Raji (cell line): ENCODE results near the gene FCAMR.

Experiments
- POLR2A ChIP-seq: IDR thresholded peaks from 2 replicates; pipeline ENCODE4 v1.6.1; 2011; ENCODE audit warnings: low read depth, low read length, control low read depth; ENCODE audit not compliant: insufficient read depth

The FCAMR gene, protein sequence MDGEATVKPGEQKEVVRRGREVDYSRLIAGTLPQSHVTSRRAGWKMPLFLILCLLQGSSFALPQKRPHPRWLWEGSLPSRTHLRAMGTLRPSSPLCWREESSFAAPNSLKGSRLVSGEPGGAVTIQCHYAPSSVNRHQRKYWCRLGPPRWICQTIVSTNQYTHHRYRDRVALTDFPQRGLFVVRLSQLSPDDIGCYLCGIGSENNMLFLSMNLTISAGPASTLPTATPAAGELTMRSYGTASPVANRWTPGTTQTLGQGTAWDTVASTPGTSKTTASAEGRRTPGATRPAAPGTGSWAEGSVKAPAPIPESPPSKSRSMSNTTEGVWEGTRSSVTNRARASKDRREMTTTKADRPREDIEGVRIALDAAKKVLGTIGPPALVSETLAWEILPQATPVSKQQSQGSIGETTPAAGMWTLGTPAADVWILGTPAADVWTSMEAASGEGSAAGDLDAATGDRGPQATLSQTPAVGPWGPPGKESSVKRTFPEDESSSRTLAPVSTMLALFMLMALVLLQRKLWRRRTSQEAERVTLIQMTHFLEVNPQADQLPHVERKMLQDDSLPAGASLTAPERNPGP

DNA sequence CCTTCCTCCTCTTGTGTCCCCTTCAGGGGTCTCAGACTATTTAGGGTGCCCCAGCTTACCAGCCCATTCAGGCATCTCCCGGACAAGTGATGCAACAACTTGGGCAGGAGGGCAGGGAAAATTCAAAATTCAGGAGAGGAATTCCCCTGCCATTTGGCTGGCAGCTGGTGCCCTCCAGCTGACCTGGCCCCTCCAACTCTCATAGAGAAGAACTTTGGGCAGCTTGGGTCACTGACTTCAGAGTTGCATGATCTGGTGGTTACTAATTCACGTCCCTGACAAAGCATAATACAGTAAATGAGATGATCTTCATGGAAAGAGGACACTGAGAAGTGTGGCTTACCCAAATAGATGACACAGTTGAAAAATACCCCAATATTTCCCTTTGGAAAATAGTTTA, at the start of gene FCAMR:
Gene FCAMR (minus strand): TSS at position 15 of the 400 bp plus-strand sequence. CDS start 335 bp downstream, outside the sequence.
- TF ChIP-seq POLR2A: no peak

DNA sequence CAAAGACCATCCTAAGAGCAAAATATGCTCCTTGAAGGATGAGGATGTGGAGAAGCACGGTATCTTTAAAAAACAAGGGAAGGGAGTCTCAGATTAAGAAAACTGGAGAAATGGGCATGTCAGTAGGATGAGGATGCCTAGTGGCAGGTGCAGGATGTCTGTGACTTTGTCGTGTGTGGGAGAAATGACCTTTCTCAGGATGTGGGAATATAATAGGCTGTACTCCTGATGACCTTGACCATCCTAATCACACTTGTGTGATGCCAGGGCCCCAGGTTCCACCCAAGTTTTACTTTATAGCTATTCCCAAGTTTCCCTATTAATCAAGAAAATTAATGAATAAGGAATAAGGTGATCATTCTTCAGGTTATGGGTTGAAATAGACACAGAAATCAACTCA, 49.4 kb upstream of the FCAMR start:
- TF ChIP-seq POLR2A: no peak

DNA sequence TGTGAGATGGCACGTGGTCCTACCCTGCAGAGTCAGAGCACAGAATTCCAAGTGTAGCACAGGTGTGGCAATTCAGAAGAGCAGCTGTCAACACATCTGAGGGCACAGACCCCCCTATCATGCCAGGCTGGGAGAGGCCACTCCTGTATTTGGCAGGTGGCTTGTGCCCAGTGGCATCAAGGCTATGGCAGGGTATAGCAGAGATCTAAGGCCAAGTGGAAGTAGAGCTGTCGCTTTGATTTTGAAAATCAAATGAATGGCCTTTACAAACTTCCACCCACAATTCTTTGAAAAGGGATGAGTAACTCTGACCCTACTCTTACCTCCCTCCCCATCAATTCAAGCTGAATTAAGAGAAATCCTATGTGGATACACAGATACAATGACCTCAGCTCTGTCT, 48.9 kb upstream of the FCAMR start:
- TF ChIP-seq POLR2A: no peak

DNA sequence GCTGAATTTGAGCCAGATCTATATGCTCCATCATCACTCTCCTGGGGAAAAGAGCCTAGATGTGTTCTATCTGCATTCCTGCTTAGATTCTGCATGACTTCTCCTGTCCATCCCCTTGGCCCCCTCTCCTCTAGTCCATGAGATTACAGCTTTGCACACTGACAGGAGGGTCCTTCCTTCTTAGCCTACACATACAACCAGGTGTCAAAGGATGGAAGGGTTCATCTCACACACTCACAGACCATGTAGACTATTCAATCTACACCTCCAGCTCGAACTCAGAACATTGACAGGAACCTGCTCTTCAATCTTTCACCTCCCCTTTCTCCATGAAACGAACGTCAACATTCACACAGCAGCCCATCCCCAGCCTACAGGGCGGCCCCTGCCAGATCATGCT, 48.4 kb upstream of the FCAMR start:
- no peak for TF ChIP-seq POLR2A

DNA sequence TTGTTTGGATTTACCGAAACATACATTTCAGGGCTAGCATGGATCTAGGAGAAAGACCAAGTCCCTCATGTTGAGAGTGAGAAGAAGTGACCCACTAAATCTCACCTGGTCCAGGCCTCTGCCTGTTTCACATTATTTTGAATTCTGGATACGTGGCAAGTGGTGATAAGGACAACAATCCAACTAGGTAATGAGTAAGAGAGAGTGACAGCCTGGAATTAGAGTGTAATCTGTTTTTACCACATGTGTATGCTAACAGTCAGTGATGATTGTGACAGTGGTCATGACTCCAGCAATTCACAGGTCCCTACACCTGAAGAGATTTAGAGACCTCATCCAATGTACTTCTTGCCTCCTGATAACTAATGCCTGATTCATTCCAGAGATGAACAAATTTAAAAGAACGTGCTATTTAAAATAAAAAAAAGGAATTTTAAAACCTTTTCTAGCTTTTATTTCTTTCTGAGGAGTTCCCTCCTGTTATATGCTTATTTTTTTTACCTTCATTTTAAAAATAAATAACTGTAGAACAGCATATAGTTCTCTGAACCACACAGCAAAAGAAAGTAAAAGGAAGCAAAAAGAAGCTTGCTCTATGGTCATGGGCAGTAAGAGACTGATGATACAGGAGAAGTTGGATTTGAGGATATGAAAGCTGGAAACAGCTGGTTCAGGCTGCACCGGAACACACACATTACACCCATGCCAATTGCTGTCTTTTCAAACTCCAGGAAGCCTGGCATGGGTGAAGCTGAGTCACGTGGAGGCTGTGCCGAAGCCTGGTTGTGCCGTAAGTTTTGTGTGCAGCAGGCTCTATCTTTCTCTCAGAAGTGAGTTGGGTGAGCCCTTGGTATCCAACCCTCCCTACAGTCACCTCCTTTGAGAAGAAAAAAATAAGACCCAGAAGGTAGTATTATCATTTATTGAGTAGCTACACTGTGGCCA, 47.6 kb upstream of the FCAMR start:
- no peak for TF ChIP-seq POLR2A

DNA sequence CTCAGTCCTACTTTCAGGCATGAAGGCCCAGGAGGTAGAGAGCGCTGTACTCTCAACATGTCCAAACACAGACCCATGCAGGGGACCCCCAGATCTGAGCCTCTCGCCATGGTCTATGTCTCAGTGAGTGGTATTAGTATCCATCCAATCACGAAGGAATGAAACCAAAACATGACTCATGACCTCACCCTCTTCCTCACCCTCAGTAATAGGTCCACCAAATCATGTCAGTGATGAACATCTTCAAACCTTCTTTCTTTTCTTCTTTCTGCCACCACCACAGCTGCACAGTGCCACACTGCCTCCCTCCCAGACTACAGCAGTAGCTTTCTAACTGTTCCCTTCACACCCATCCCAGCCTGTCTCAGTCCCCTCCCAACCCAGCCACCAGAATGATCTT, 45.5 kb upstream of the FCAMR start:
- no peak for TF ChIP-seq POLR2A

DNA sequence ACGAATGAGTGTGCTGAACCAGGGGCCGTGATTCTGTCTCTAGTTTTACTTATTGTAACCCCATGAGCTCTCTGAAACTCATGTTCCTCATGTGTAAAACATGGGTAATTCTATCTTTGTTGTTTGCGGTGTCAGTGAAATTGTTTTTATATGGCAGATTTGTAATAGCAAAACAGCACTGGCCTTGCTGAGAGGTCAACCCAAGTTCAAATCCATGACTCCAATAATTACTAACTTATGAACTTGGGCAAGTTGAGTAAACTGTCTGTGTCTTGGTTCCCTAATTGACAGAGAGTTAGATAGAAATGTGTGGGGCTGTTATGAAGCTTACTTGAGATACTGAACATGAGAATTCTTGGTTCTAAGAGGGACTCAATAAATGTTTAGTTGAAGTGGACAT, 44.5 kb upstream of the FCAMR start:
- TF ChIP-seq POLR2A: no peak

DNA sequence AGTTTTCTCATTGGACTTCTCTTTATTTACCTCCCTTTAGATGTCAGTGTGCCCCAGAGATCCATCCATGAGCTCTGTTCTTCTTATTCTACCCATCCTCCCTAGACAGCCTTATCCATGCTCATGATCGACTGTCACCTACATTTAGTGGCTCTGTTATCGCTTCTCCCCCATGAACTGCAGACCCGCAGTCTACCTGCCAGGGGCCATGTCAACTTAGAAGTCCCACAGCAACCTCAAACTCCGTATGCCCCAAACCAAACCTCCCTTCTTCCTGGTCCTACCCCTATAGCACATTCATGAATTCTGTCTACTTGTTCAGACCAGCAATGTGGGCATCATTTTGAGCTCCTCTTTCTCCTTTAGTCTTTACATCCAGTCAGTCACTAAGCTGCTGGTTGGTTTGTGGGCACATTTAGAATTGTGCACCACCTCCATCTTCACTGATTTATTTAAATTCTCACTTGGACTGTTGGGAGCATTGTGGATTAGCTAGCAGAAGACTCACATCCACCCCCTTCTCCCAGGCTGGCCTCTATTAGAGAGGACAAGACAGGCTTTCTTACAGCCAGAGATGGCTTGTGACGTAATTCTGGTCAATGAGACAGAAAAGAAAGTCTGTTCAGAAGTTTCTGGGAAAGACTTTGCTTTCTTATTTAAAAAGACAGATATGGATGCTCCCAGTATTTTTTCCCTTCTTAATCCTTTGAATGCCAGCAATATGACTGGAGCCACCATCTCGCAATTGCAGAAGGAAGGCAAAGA, 43.2 kb upstream of the FCAMR start:
- TF ChIP-seq POLR2A: no peak

DNA sequence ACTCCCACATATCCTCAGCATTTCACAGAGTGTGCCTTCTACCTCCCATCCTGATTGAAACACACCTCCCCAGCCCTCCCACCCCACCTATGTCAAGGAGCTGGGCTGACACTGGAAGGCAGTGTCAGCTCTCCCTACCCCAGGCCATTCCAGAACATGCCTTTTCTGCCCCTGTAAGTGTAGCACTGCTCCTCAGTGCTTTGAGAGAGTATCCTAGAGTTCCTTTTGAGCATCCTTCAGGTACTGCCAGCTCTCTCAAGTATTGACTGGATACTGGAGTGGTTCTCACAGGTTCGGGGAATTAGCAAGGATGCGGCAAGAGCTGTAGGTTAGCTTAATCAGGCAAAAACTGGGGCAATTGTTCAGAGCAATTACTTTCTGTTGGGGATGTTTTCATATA, 40.5 kb upstream of the FCAMR start:
- TF ChIP-seq POLR2A: no peak

DNA sequence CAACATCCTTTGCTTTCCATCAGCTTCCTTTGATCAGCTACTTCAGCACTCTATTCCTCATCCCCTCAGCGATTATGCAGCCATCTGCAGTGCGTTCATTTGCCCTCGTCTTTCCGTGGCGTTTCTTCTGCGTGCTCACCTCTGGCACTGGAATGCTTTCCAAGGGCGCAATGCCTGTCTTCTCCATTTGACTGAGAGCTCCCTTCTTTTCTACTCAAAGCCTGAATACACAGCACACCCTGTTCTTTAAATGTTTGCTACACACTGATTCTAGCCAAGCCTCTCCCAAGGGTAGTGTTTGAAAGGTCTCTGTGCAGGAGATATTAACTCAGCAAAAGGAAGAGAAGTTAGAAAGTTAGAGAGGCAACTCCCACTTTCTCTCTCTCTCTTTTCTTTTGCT, 39.7 kb upstream of the FCAMR start:
- no peak for TF ChIP-seq POLR2A

DNA sequence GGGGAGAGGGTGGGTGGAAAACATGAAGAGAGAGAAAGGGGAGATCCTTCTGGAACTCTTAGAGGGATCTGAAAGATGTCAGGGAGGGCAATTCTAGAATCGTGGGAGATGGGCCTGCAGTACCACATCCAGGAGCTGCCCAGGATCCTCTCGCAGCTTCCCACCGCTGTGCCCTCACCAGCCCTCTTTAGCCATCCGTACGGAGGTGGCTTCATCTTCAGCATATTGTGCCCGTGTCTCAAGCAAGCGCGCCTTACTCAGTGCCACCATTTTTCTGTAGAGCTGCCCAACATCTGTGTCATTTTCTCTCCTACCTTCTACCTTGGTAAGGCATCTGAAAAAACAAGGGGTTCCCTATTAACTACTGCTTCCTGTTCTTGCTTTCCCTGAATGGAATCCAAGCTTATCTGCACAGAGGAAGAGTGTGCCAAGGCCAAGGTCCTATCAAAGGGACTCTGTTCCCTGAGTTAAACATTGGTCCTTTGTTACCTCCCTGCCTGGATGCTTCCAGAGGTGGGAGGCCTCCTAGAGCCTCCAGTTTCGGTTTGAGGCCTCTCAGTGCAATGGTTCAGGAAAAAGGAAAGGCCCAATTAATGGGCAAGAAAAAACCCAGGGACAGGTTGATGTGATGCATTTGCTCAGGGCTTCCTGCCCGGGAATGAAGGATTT, 39.1 kb upstream of the FCAMR start:
- no peak for TF ChIP-seq POLR2A

DNA sequence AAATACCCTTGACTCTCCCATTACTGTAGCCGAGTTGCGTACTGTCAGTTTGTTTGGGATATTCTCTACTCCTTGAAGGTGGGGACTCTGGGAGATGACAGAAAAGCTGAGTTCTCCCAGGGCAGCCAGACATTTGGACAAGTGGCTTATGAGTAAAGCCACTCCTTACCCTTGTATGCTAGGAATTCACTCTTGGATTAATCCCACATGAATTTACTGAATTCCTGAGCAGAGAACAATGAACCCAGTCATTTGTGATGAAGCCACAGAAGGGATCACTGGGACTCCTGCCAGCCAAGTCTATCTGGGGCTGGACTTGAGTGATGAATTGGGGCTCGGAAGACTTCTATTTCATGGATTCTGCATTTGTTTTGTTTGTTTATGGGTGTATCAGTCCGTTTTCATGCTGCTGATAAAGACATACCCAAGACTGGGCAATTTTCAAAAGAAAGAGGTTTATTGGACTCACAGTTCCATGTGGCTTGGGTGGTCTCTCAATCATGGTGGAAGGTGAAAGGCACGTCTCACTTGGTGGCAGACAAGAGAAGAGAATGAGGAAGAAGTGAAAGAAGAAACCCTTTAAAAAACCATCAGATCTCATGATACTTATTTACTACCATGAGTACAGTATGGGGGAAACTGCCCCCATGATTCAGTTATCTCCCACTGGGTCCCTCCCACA, 37.2 kb upstream of the FCAMR start:
- no peak for TF ChIP-seq POLR2A

DNA sequence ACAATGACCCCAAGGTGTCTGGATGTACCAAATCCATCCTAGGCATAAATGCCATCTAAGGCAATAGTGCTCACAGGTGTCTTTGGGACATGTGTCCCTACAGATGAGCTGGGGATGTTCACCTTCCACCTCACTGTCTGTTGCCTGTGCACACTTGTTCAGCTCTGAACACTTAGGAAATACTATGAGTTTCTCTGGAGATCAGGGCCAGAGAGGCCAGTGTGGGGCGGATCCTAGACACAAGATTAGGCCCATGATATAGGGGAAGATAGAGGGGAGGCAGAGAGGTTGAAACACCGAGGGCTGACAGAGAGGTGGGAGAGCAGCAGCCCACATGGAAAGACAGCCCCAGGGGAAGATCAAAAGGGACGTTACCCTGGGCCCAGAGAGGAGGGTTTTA, 36.7 kb upstream of the FCAMR start:
- no peak for TF ChIP-seq POLR2A

DNA sequence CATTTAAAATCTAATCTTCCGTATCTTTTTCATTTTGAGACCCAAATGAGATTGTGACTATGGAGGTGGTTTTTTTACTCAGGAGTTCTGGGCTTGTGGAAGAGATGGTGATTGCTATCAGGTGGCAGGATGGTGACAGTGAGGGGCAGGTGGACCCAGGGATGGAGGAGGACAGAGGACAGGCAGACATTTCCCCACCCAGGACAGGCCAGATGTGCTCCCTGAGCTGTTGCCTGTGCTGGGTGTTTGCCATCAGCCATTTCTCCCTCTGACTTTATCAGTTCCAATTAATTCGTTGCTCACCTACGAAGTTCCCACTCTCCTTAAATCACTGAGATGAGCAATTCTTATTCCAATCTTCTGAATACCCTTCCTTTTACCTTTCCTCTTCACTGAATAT, 35.8 kb upstream of the FCAMR start:
- TF ChIP-seq POLR2A: no peak
